ENCODE data around the gene OLFM3.

GRCh38 chr1:102032534-102032933 lies 35.8 kb upstream of the OLFM3 start:
- TF ChIP-seq CTCF (conservative IDR thresholded peaks at IDR 0.05; ENCODE audit: low read depth in 2 of 2) (no peak), EZH2 (IDR thresholded peaks at IDR 0.05; ENCODE audit: low read depth, unreplicated experiment) (no peak), STAT1 (IDR thresholded peaks at IDR 0.05; ENCODE audit: unreplicated experiment) (no peak), CREB1 (CRISPR knock-in tag; IDR thresholded peaks at IDR 0.05; ENCODE audit: low read depth) (no peak), REST (IDR thresholded peaks at IDR 0.05; ENCODE audit: unreplicated experiment) (no peak), EZH2phosphoT487 (IDR thresholded peaks at IDR 0.05; ENCODE audit: unreplicated experiment) (no peak), JUNB (IDR thresholded peaks at IDR 0.05; ENCODE audit: unreplicated experiment) (no peak), POLR2AphosphoS5 (IDR thresholded peaks at IDR 0.05; ENCODE audit: low read depth) (no peak), NANOG (IDR thresholded peaks at IDR 0.05; ENCODE audit: borderline replicate concordance) (no peak), ETS1 (IDR thresholded peaks at IDR 0.05) (no peak), ZNF462 (CRISPR knock-in tag; IDR thresholded peaks at IDR 0.05) (no peak), ZNF114 (CRISPR knock-in tag; IDR thresholded peaks at IDR 0.05) (no peak)
